NOMO-1 treated with DMSO at 0.1 percent for 48 hours (cell line): ENCODE measurements around the gene PTK6.
A peak's percentile ranks its signal among the peaks of the same experiment; 100 is the strongest.
"Not testable (repeated sequence)": the region's sequence is repeated elsewhere in the genome, so short reads cannot be mapped to it uniquely, and the experiment has no call there.

Experiments
- DNase-seq: peaks from one replicate; lab custom pipeline; 2025; ENCODE audit not compliant: unreplicated experiment; lab: John Stamatoyannopoulos, UW

Gene PTK6

GRCh38 chr20:63559485-63560332 lies 22.5 kb upstream of the PTK6 start:
- DNase-seq, result not testable (repeated sequence)

- no peak for DNase-seq
These were observed 21.8 kb upstream of the PTK6 start for GRCh38 chr20:63558804-63559484.

- no peak for DNase-seq
These were observed 20.3 kb upstream of the PTK6 start for GRCh38 chr20:63557481-63557891.

- no peak for DNase-seq
These were observed 19.8 kb upstream of the PTK6 start for GRCh38 chr20:63556873-63557478.

GRCh38 chr20:63555661-63556381 lies 18.6 kb upstream of the PTK6 start:
- no peak for DNase-seq

- no peak for DNase-seq
These were observed 17.4 kb upstream of the PTK6 start for GRCh38 chr20:63554361-63555278.

- DNase-seq, result no peak
These were observed 16.7 kb upstream of the PTK6 start, which contains the start of gene FNDC11 for GRCh38 chr20:63553933-63554290. Gene FNDC11 (plus strand): TSS chr20:63554159. CDS start chr20:63555664, 1,505 bp downstream.

GRCh38 chr20:63553251-63553932 lies 16.2 kb upstream of the PTK6 start:
- peak; percentile 69 for DNase-seq

- DNase-seq, result no peak
These were observed 15.5 kb upstream of the PTK6 start for GRCh38 chr20:63552481-63553249.

- no peak for DNase-seq
These were observed 13.9 kb upstream of the PTK6 start for GRCh38 chr20:63551068-63551467.

GRCh38 chr20:63549679-63550282 lies 12.6 kb upstream of the PTK6 start:
- DNase-seq, result no peak

GRCh38 chr20:63549019-63549418 lies 11.8 kb upstream of the PTK6 start:
- DNase-seq, result no peak

- no peak for DNase-seq
These were observed 11.4 kb upstream of the PTK6 start for GRCh38 chr20:63548542-63548941.

GRCh38 chr20:63547725-63548480 lies 10.7 kb upstream of the PTK6 start, which contains the start of gene SRMS:
Gene SRMS (minus strand): TSS chr20:63547749. CDS start chr20:63547463, 286 bp downstream.
- DNase-seq, result no peak

- no peak for DNase-seq
These were observed 10.0 kb upstream of the PTK6 start for GRCh38 chr20:63546956-63547724.

- DNase-seq, result no peak
These were observed 9.2 kb upstream of the PTK6 start for GRCh38 chr20:63546256-63546955.
